Activated CD4-positive, alpha-beta T cell treated with anti-CD3 and anti-CD28 coated beads for 1 hour (primary cell): ENCODE data around the gene ZNF264.
"Not testable (repeated sequence)": the region's sequence is repeated elsewhere in the genome, so short reads cannot be mapped to it uniquely, and the experiment has no call there.

Experiments
- DNase-seq: peaks from one replicate; pipeline ENCODE4 v3.0.0-alpha.2; 2020

ZNF264 gene

DNA sequence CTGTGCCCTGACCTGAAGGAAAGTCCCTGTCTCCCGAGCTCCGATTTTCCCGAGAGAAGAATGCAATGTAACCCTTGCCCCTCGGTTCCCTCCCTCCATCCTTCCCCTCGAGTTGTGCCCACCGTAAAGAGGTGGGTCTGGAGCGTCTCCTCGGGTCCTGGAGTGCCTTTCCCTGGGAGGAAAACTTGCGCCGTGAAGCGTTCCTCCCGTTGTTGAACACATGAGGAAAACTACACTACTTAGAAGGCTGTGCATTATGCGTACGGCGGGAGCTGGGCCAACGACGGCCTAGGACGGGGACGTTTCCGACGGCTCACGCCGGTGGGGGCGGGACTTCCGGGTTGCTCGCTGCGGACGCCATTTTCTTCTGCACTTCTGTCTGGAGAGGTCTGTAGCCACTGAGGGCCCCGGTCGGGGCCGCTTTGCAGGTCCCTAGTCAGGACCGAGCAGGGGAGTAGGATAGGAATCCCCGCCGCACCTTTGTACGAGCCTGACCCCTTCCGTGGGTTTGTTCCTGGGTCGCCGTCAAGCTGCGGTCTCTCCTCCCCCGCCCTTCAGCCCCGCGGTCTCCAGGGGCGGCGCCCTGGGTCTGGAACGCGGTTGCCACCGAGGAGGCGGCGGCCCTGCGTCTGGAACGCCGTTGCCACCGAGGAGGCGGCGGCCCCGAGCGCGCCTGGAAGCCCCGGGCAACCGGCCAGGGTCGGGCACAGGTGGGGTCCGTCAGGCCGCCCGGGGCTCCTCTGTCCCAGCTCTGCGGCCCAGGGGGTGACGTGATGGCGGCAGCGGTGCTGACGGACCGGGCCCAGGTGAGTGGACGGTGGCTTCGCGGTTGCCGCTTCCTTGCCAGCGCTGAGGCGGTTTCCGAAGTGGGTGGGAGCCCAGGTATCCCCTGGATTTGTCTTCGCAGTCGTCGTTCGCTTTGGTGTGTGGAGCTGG is at the start of gene ZNF264:
TSS of gene ZNF264 (plus strand) at position 360 of the 936 bp plus-strand sequence. CDS start at position 774, 414 bp downstream.
- peak; percentile 78 for DNase-seq

DNA sequence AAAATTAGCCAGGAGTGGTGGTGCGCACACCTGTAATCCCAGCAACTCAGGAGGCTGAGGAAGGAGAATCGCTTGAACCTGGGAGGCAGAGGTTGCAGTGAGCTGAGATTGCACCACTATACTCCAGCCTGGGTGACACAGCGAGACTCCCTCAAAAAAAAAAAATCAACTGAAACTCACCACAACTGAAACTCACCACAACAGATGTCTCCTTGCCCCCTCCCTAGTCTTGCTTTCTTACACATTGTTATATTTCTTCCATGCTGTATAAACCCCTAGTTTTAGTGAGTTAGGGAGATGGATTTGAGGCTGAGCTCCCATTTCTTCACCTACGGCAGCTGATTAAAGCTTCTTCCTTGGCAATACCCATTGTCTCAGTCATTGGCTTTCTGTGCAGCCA is 49.6 kb upstream of the ZNF264 start:
- DNase-seq = no peak

GRCh38 chr19:57152921-57153320 is 38.4 kb upstream of the ZNF264 start:
- DNase-seq = no peak

GRCh38 chr19:57161985-57162539 is 29.2 kb upstream of the ZNF264 start:
- no peak for DNase-seq

DNA sequence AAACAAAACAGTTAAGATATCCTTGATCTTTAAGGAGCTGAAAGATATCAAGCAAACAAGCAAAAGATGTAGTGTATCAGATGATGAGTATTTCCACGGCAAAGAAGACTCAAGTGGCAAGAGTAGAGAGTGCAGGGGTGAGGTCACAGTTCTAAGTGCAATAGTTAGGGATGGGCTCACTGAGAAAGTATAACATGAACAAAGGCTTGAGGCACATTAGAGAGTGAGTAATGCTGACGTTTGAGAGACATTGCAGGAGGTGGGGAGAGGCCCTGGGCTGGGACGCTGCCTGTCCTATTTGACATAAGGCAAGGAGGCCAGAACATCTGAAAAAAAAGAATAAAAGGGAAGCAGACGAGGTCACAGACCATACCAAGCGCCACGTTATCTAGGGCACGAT is 25.5 kb upstream of the ZNF264 start:
- DNase-seq = no peak

- no peak for DNase-seq
These were observed 23.9 kb upstream of the ZNF264 start, which contains the start of gene DUXA for GRCh38 chr19:57167385-57167784. DUXA (minus strand) TSS chr19:57167485; CDS start chr19:57167443, 42 bp downstream.

GRCh38 chr19:57171551-57172081 is 19.7 kb upstream of the ZNF264 start:
- peak; percentile 22 for DNase-seq

- no peak for DNase-seq
These were observed 999 bp upstream of the ZNF264 start for GRCh38 chr19:57190301-57190700.

- DNase-seq = no peak
These were observed 749 bp downstream of the ZNF264 start for GRCh38 chr19:57192077-57192420.

DNA sequence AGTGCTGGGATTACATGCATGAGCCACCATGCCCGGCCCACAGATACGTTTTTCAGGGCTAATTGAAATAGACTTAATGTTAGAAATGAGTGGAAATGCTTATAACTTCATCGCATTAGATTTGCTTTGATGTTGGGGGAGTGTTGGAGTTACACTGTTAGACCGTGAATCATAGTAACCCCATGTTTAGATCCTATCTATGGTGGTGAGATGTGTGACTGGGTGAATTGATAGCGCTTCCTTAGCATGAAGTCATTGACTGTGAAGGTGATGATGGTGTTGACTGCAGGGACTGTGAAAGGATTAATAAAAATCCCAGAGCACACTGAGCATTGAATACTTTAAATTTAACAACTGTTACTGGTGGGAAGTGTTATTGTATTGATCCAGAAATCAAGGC is 1.7 kb downstream of the ZNF264 start:
- no peak for DNase-seq

- not testable (repeated sequence) for DNase-seq
These were observed 6.6 kb downstream of the ZNF264 start for GRCh38 chr19:57197874-57198273.

DNA sequence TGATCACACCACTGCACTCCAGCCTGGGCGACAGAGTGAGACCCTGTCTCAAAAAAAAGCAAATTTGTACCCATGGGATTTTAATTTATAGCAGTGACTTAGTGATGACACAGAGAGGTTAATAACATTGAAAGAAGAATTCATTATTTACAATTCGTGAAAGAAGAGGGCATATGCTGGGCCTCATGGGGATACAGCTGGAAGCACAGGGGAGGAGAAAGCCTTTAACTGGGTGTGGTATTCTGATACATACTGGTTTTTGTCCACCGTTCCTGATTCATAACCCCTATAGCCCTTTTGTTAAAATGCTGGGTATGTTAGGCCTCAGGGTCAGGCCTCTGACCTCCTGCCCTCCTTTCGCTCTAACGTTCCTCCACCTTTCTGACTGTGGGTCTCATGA is 10.9 kb downstream of the ZNF264 start:
- no peak for DNase-seq

- no peak for DNase-seq
These were observed 19.1 kb downstream of the ZNF264 start for GRCh38 chr19:57210381-57210780.

GRCh38 chr19:57212109-57212508 is 20.8 kb downstream of the ZNF264 start:
- DNase-seq = no peak

- DNase-seq = no peak
These were observed 36.2 kb downstream of the ZNF264 start for GRCh38 chr19:57227502-57227901.

GRCh38 chr19:57231686-57232085 is 40.4 kb downstream of the ZNF264 start:
- no peak for DNase-seq

- no peak for DNase-seq
These were observed 41.9 kb downstream of the ZNF264 start for GRCh38 chr19:57233207-57233606.

DNA sequence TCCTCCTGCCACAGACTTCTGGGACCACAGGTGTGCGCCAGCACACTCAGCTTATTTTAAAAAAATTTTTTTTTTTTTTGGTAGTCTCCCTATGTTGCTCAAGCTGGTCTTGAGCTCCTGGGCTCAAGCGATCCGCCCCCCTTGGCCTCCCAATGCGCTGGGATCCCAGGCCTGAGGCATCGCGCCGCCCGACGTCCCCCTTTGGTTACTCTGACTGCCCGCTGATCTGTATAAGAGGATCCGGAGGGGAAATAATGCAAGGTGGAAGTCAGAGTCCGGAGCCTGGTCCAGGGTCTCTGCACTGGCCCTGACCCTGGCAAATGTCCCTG is 48.6 kb downstream of the ZNF264 start:
- DNase-seq = no peak

- DNase-seq = peak; percentile 93
These were observed 49.2 kb downstream of the ZNF264 start, which contains the start of gene ZNF805 for GRCh38 chr19:57240311-57241090. ZNF805 (plus strand) TSS chr19:57240632; CDS start chr19:57240892, 260 bp downstream.

DNA sequence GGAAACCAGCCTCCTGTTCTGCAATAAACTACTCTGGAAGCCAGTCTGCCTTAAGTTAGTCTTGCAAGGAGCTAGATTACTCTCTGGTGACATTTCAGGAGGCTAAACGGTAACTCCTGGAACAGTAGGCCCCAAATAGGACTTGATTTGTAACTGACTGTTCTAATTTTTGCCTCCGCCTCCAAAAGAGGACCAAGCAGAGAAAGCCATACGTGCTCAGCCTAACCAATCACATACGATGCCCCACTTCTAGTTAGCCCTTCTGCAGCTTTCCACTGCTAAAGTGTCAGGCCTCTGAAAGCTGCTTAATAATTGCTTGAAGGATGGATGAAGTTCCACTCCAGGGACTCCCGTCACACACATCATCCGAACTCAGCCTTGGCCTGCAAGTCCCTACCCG is 49.9 kb downstream of the ZNF264 start:
- no peak for DNase-seq

DNA sequence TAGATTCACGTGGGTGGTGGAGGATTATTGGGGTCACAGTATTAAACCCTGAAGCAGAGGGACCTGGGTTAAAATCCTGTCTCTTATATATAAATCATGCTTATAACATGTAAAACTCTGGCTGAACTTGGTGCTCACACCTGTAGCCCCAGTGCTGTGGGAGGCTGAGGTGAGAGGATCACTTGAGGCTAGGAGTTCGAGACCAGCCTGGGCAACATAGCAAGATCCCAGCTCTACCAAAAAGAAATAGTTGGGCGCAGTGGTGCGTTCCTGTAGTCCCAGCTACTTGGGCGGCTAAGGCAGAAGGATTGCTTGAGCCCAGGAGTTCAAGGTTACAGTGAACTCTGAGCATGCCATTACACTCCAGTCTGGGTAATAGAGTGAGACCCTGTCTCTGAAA is 51.5 kb downstream of the ZNF264 start:
- no peak for DNase-seq

GRCh38 chr19:57244513-57244912 is 53.2 kb downstream of the ZNF264 start:
- DNase-seq = no peak

DNA sequence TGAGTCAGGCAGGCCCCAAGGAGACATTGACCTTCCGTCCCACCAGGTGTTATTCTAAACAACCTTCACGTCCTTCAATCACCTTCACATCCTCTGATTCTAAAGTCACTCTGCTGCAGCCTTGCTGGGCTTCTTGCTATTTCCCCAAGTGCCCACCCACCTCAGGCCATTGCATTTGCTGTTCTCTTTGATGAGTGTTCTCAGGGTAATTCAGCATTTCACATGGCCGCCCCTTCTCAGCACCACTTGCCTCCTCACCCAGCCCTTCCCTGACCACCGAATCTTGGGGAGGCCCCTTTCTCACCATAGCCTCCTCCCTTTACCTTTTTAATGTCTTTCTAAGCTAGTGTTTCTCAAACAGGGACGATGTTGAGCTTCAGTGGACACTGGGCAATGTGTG is 53.8 kb downstream of the ZNF264 start:
- no peak for DNase-seq
